ENCODE data around the gene ZDHHC13.
"Not testable (repeated sequence)": the region's sequence is repeated elsewhere in the genome, so short reads cannot be mapped to it uniquely, and the experiment has no call there.

The ZDHHC13 gene

DNA sequence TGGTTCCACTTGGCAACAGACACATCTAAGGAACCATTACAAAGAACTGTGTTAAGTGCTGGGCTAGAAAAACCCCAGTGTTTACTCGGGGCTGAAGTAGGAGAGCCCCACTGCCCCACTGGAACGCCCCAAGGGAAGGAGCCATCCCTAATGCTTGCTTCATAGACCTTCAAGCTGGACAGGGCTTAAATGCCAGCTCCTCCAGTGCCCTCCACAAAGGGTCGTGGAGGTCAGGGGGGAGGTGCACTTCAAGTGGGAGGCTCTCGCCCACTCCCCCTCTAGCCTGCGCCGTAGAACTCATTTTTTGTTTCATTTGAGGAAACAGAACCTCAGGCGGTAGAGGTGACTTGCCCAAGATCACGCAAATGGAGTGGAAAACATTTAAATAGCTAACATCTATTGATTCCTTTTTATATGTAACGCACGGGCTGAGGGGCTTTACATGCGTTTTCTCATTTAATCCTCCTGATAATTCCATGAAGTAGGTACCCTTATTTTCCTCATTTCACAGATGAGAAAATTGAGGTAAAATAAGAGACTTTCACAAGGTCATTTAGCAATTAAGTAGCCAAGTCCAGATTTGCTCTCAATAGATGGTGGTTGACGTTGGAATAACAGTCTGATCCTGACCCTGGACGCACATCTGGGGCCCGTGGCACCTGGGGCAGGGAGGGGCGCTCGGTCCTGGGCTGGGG is 545 bp upstream of the ZDHHC13 start:
- no peaks in the 10 kb centered on the region for H3K27me3 ChIP-seq (replicated peaks in 2 of 5; ENCODE audit: control insufficient read depth in 4 of 5, insufficient read depth in 5 of 5, low read length in 4 of 5)
- H3K9me3 ChIP-seq (ENCODE audit: control extremely low read depth in 1 of 5, control insufficient read depth in 4 of 5, insufficient read depth in 2 of 5, low read depth in 1 of 5, low read length in 4 of 5), result no peaks in the 10 kb centered on the region
- peak in 2 of 3 donors; percentile 31 to 34 for DNase-seq
- no peak overlapping the region for H3K27ac ChIP-seq (ENCODE audit: insufficient read depth in 1 of 2, low read depth in 1 of 2, low read length in 2 of 2, poor library complexity in 1 of 2, severe bottlenecking in 2 of 2)
- peaks cover 7 to 17% (median 12%) of the 10 kb centered on the region in 4 experiments for H3K4me1 ChIP-seq (ENCODE audit: control extremely low read depth in 1 of 4, control insufficient read depth in 4 of 4, insufficient read depth in 4 of 4, low read length in 3 of 4)
- peaks cover 2 to 8% (median 6%) of the 10 kb centered on the region in 4 experiments for H3K36me3 ChIP-seq (ENCODE audit: control insufficient read depth in 4 of 4, insufficient read depth in 4 of 4, low read length in 3 of 4)
- ChIA-PET CTCF (interaction anchor here (1.0 to 1.4 kb wide), 2 partner anchors 37 to 84 kb away, joined by 3 read pairs; no protein-coding TSS in a partner anchor), POLR2A (no interaction called here)
- H3K4me3 ChIP-seq (ENCODE audit: control insufficient read depth in 1 of 7, extremely low read depth in 1 of 7, insufficient read depth in 4 of 7, low read depth in 2 of 7, low read length in 6 of 7), result peak overlapping the region in 6 of 7 experiments; percentile 77 to 90 (median 84)
- WGBS (ENCODE audit: insufficient coverage), result 29% methylated on average over 12 of the region's 16 CpGs

DNA sequence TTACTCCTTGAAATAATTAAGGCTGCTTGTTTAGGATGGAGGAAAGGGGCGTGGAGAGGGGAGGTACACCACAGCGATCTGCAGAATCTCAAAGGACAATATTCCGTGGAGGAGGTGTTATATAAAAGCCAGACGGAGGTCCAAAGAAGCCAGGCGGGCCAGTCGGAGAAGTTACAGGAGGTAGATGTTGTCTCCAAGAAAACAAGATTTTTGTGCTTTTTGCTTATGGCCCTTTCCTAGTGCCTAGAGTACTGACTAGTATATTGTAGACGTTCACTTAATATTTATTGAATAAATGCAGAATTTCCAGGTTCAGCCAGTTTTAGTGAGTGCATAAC is 761 bp downstream of the ZDHHC13 start:
- ChIA-PET CTCF (no interaction called here), POLR2A (no interaction called here)
- H3K4me1 ChIP-seq (ENCODE audit: control extremely low read depth in 1 of 4, control insufficient read depth in 4 of 4, insufficient read depth in 4 of 4, low read length in 3 of 4), result peaks cover 7 to 17% (median 12%) of the 10 kb centered on the region in 4 experiments
- 24% methylated on average over 5 of the region's 7 CpGs for WGBS (ENCODE audit: insufficient coverage)
- H3K27ac ChIP-seq (ENCODE audit: insufficient read depth in 1 of 2, low read depth in 1 of 2, low read length in 2 of 2, poor library complexity in 1 of 2, severe bottlenecking in 2 of 2), result no peak overlapping the region
- H3K27me3 ChIP-seq (replicated peaks in 2 of 5; ENCODE audit: control insufficient read depth in 4 of 5, insufficient read depth in 5 of 5, low read length in 4 of 5), result no peaks in the 10 kb centered on the region
- H3K9me3 ChIP-seq (ENCODE audit: control extremely low read depth in 1 of 5, control insufficient read depth in 4 of 5, insufficient read depth in 2 of 5, low read depth in 1 of 5, low read length in 4 of 5), result no peaks in the 10 kb centered on the region
- H3K36me3 ChIP-seq (ENCODE audit: control insufficient read depth in 4 of 4, insufficient read depth in 4 of 4, low read length in 3 of 4), result peaks cover 2 to 8% (median 6%) of the 10 kb centered on the region in 4 experiments
- H3K4me3 ChIP-seq (ENCODE audit: control insufficient read depth in 1 of 7, extremely low read depth in 1 of 7, insufficient read depth in 4 of 7, low read depth in 2 of 7, low read length in 6 of 7), result peak overlapping the region; percentile 77 to 90 (median 86)
- peak in 1 of 3 donors; percentile 7 for DNase-seq

DNA sequence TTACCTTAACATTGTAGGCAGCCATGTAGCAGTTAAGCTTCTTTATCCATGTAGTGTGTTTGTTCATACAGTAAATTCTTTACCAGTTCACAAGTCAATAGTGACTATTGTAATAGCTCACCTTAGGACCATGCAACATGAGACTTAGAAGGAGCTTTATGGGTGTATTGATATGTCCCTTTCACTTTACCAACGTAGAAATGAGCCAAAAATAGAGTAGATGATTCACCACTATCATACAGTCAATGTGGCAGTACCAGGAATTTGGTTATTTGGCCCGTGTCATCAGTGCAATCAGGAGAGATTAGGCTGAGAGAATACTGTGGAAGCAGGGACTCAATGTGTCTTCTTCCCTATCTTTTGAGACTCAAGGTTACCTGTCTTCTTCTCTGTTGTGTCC is 4.7 kb downstream of the ZDHHC13 start:
- Histone ChIP-seq H3K27ac (ENCODE audit: insufficient read depth in 1 of 2, low read depth in 1 of 2, low read length in 2 of 2, poor library complexity in 1 of 2, severe bottlenecking in 2 of 2) (no peak overlapping the region), H3K36me3 (ENCODE audit: control insufficient read depth in 4 of 4, insufficient read depth in 4 of 4, low read length in 3 of 4) (peaks cover 6 to 14% (median 11%) of the 10 kb centered on the region in 4 experiments), H3K4me3 (ENCODE audit: control insufficient read depth in 1 of 7, extremely low read depth in 1 of 7, insufficient read depth in 4 of 7, low read depth in 2 of 7, low read length in 6 of 7) (no peak overlapping the region), H3K27me3 (replicated peaks in 2 of 5; ENCODE audit: control insufficient read depth in 4 of 5, insufficient read depth in 5 of 5, low read length in 4 of 5) (no peaks in the 10 kb centered on the region), H3K9me3 (ENCODE audit: control extremely low read depth in 1 of 5, control insufficient read depth in 4 of 5, insufficient read depth in 2 of 5, low read depth in 1 of 5, low read length in 4 of 5) (peaks cover 0 to 3% (median 0%) of the 10 kb centered on the region in 5 experiments), H3K4me1 (ENCODE audit: control extremely low read depth in 1 of 4, control insufficient read depth in 4 of 4, insufficient read depth in 4 of 4, low read length in 3 of 4) (peaks cover 7 to 12% (median 11%) of the 10 kb centered on the region in 4 experiments)
- CTCF ChIA-PET, result interaction anchor here (0.6 to 1.5 kb wide), 3 partner anchors 17 to 93 kb away, joined by 3 to 5 read pairs (median 3); no protein-coding TSS in a partner anchor
- DNase-seq, result no peak
- 88% methylated on average over 1 of the region's 2 CpGs for WGBS (ENCODE audit: insufficient coverage)
- POLR2A ChIA-PET, result no interaction called here

DNA sequence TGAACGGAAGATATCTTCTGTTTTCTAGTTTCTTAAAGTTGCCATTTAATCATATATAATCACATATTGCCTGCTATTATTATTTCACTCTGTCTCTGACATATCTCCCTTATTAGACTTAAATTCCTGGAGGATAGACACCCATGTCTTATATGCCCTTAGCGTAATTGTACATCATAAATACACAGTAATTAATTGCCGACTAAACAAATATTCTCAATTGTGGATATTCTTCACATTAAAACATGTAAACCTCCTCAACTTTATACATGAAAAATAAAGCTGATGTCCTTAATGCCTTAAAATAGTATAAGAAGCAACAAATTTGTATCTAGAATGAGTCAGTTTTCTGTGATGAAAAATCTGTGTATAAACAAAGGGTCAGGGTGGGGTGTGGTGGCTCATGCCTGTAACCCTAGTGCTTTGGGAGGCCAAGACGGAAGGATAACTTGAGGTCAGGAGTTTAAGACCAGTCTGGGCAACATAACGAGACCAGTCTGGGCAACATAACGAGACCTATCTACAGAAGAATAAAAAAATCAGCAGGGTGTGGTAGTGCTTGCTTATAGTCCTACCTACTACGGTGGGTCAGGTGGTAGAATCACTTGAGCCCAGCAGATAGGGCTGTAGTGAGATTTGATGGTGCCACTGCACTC is 6.1 kb downstream of the ZDHHC13 start:
- 100% methylated on average over 3 of the region's 7 CpGs for WGBS (ENCODE audit: insufficient coverage)
- CTCF ChIA-PET, result no interaction called here
- POLR2A ChIA-PET, result no interaction called here
- Histone ChIP-seq H3K27me3 (replicated peaks in 2 of 5; ENCODE audit: control insufficient read depth in 4 of 5, insufficient read depth in 5 of 5, low read length in 4 of 5) (no peaks in the 10 kb centered on the region), H3K27ac (ENCODE audit: insufficient read depth in 1 of 2, low read depth in 1 of 2, low read length in 2 of 2, poor library complexity in 1 of 2, severe bottlenecking in 2 of 2) (no peak overlapping the region), H3K36me3 (ENCODE audit: control insufficient read depth in 4 of 4, insufficient read depth in 4 of 4, low read length in 3 of 4) (peaks cover 6 to 19% (median 12%) of the 10 kb centered on the region in 4 experiments), H3K4me1 (ENCODE audit: control extremely low read depth in 1 of 4, control insufficient read depth in 4 of 4, insufficient read depth in 4 of 4, low read length in 3 of 4) (peaks cover 0 to 5% (median 3%) of the 10 kb centered on the region in 4 experiments), H3K4me3 (ENCODE audit: control insufficient read depth in 1 of 7, extremely low read depth in 1 of 7, insufficient read depth in 4 of 7, low read depth in 2 of 7, low read length in 6 of 7) (no peak overlapping the region), H3K9me3 (ENCODE audit: control extremely low read depth in 1 of 5, control insufficient read depth in 4 of 5, insufficient read depth in 2 of 5, low read depth in 1 of 5, low read length in 4 of 5) (peaks cover 0 to 6% (median 0%) of the 10 kb centered on the region in 5 experiments)
- DNase-seq, result no peak

DNA sequence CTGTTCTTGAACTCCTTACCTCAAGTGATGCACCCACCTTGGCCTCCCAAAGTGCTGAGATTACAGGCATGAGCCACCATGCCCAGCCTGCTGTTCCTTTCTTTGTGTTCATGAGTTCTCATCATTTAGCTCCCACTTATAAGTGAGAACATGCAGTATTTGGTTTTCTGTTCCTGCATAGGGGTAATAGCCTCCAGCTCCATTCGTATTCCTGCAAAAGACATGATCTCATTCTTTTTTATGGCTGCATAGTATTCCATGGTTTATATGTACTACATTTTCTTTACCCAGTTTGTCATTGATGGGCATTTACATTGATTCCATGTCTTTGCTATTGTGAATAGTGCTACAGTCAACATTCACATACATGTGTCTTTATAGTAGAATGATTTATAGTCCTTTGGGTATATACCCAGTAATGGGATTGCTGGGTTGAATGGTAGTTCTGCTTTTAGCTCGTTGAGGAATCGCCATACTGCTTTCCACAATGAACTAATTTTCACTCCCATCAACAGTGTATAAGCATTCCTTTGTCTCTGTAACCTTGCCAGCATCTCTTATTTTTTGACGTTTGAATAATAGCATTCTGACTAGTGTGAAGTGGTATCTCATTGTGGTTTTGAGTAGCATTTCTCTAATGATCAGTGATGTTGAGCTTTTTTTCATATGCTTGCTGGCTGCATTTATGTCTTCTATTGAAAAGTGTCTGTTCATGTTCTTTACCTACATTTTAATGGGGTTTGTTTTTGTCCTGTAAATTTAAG is 9.8 kb downstream of the ZDHHC13 start:
- H3K4me3 ChIP-seq (ENCODE audit: control insufficient read depth in 1 of 7, extremely low read depth in 1 of 7, insufficient read depth in 4 of 7, low read depth in 2 of 7, low read length in 6 of 7); H3K27ac ChIP-seq (ENCODE audit: insufficient read depth in 1 of 2, low read depth in 1 of 2, low read length in 2 of 2, poor library complexity in 1 of 2, severe bottlenecking in 2 of 2); H3K27me3 ChIP-seq (replicated peaks in 2 of 5; ENCODE audit: control insufficient read depth in 4 of 5, insufficient read depth in 5 of 5, low read length in 4 of 5); CTCF ChIA-PET; H3K4me1 ChIP-seq (ENCODE audit: control extremely low read depth in 1 of 4, control insufficient read depth in 4 of 4, insufficient read depth in 4 of 4, low read length in 3 of 4); DNase-seq; POLR2A ChIA-PET: not testable (repeated sequence)
- Histone ChIP-seq H3K36me3 (ENCODE audit: control insufficient read depth in 4 of 4, insufficient read depth in 4 of 4, low read length in 3 of 4) (peaks cover 2 to 20% (median 7%) of the 10 kb centered on the region in 4 experiments), H3K9me3 (ENCODE audit: control extremely low read depth in 1 of 5, control insufficient read depth in 4 of 5, insufficient read depth in 2 of 5, low read depth in 1 of 5, low read length in 4 of 5) (peaks cover 0 to 16% (median 0%) of the 10 kb centered on the region in 5 experiments)
- WGBS (ENCODE audit: insufficient coverage), result 100% methylated on average over 1 of the region's 4 CpGs

DNA sequence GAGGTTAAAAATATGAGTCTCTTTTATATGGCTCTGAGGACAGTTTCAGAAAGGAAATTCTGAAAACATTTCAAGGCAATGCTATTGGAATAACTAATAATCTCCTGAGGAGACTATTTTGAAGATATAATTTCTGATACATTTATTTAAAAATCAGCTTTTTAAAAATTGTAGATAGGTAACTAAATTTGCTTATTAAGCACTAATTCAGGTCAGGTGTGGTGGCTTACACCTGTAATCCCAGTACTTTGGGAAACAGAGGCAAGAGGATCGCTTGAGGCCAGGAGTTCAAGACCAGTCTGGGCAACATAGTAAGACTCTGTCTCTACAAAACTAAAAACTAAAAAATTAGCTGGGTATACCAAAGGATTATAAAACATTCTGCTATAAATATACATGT is 17.0 kb downstream of the ZDHHC13 start:
- Histone ChIP-seq H3K27ac (ENCODE audit: insufficient read depth in 1 of 2, low read depth in 1 of 2, low read length in 2 of 2, poor library complexity in 1 of 2, severe bottlenecking in 2 of 2) (no peak overlapping the region), H3K36me3 (ENCODE audit: control insufficient read depth in 4 of 4, insufficient read depth in 4 of 4, low read length in 3 of 4) (peaks cover 2 to 17% (median 9%) of the 10 kb centered on the region in 4 experiments), H3K27me3 (replicated peaks in 2 of 5; ENCODE audit: control insufficient read depth in 4 of 5, insufficient read depth in 5 of 5, low read length in 4 of 5) (no peaks in the 10 kb centered on the region), H3K4me3 (ENCODE audit: control insufficient read depth in 1 of 7, extremely low read depth in 1 of 7, insufficient read depth in 4 of 7, low read depth in 2 of 7, low read length in 6 of 7) (no peak overlapping the region), H3K4me1 (ENCODE audit: control extremely low read depth in 1 of 4, control insufficient read depth in 4 of 4, insufficient read depth in 4 of 4, low read length in 3 of 4) (no peaks in the 10 kb centered on the region), H3K9me3 (ENCODE audit: control extremely low read depth in 1 of 5, control insufficient read depth in 4 of 5, insufficient read depth in 2 of 5, low read depth in 1 of 5, low read length in 4 of 5) (peaks cover 4 to 30% (median 11%) of the 10 kb centered on the region in 5 experiments)
- POLR2A ChIA-PET, result no interaction called here
- DNase-seq, result no peak
- WGBS (ENCODE audit: insufficient coverage), result no CpG with 5 or more reads among the region's 1 CpG
- CTCF ChIA-PET, result no interaction called here
